Measurements from ENCODE around the gene NTN1.

Gene NTN1

DNA sequence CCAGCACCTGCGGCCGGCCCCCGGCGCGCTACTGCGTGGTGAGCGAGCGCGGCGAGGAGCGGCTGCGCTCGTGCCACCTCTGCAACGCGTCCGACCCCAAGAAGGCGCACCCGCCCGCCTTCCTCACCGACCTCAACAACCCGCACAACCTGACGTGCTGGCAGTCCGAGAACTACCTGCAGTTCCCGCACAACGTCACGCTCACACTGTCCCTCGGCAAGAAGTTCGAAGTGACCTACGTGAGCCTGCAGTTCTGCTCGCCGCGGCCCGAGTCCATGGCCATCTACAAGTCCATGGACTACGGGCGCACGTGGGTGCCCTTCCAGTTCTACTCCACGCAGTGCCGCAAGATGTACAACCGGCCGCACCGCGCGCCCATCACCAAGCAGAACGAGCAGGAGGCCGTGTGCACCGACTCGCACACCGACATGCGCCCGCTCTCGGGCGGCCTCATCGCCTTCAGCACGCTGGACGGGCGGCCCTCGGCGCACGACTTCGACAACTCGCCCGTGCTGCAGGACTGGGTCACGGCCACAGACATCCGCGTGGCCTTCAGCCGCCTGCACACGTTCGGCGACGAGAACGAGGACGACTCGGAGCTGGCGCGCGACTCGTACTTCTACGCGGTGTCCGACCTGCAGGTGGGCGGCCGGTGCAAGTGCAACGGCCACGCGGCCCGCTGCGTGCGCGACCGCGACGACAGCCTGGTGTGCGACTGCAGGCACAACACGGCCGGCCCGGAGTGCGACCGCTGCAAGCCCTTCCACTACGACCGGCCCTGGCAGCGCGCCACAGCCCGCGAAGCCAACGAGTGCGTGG lies 1.5 kb downstream of the NTN1 start:
- no peaks in the 10 kb centered on the region for H3K36me3 ChIP-seq (ENCODE audit: insufficient read depth)
- no peak overlapping the region for H3K27ac ChIP-seq
- H3K9ac ChIP-seq, result no peak overlapping the region
- TF ChIP-seq, protein P1, sequence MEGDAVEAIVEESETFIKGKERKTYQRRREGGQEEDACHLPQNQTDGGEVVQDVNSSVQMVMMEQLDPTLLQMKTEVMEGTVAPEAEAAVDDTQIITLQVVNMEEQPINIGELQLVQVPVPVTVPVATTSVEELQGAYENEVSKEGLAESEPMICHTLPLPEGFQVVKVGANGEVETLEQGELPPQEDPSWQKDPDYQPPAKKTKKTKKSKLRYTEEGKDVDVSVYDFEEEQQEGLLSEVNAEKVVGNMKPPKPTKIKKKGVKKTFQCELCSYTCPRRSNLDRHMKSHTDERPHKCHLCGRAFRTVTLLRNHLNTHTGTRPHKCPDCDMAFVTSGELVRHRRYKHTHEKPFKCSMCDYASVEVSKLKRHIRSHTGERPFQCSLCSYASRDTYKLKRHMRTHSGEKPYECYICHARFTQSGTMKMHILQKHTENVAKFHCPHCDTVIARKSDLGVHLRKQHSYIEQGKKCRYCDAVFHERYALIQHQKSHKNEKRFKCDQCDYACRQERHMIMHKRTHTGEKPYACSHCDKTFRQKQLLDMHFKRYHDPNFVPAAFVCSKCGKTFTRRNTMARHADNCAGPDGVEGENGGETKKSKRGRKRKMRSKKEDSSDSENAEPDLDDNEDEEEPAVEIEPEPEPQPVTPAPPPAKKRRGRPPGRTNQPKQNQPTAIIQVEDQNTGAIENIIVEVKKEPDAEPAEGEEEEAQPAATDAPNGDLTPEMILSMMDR (conservative IDR thresholded peaks at IDR 0.05; ENCODE audit: low read depth, low read length), result no peak
- H2AFZ ChIP-seq (ENCODE audit: low read depth), result no peak overlapping the region
- no peaks in the 10 kb centered on the region for H3K4me1 ChIP-seq (ENCODE audit: low read depth, poor library complexity, severe bottlenecking)
- no peaks in the 10 kb centered on the region for H3K27me3 ChIP-seq (ENCODE audit: insufficient read depth, low read depth)
- no peak overlapping the region for H3K4me2 ChIP-seq
- no peaks in the 10 kb centered on the region for H3K79me2 ChIP-seq (ENCODE audit: insufficient read depth, low read depth)
- H4K20me1 ChIP-seq (ENCODE audit: insufficient read depth), result no peaks in the 10 kb centered on the region
- H3K4me3 ChIP-seq (IDR thresholded peaks at IDR 0.05; ENCODE audit: insufficient read depth, low read depth, low read length), result no peak overlapping the region

DNA sequence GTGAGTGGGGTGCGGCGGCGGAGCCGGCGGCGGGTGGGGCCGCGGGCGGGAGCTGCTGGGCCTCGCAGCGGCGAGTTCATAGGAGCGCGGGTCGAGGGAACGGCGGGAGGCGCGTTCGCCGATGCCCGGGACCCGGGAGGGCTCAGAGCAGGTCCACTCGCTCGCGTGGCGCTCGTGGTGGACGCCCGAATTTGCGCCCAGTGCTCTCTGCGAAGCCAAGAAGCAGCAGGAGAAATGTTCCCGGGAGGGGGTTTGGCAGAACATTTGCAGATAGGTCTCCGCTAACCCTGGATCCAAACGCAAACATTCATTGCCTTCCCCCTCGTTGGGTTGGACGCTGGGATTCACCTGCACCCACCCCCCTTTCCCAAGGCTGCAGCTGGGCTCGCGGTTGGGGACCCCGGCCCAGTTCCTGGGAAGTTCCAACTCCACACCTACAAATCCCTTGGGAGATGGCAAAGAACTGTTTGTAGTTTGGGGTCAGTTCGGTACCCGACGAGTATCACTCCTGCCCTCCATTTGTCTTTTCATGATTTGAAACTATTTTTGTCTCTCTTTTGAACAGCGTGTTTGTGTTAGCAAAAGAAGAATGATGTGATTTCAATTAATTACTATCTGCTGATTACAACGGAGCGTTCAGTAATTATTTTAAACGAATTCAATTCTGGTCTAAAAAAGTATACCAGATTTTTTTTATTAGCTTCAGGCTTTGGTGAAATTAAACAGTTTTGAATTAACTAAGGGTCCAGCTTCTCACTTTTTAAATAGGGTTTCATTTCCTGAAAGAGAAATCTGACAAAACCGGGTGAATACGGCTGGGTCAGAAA lies 2.3 kb downstream of the NTN1 start:
- Histone ChIP-seq H3K4me2 (no peak overlapping the region), H3K79me2 (ENCODE audit: insufficient read depth, low read depth) (no peaks in the 10 kb centered on the region), H3K4me3 (IDR thresholded peaks at IDR 0.05; ENCODE audit: insufficient read depth, low read depth, low read length) (no peak overlapping the region), H4K20me1 (ENCODE audit: insufficient read depth) (no peaks in the 10 kb centered on the region), H3K9ac (no peak overlapping the region), H3K27ac (no peak overlapping the region), H3K4me1 (ENCODE audit: low read depth, poor library complexity, severe bottlenecking) (no peaks in the 10 kb centered on the region), H3K36me3 (ENCODE audit: insufficient read depth) (no peaks in the 10 kb centered on the region), H3K27me3 (ENCODE audit: insufficient read depth, low read depth) (no peaks in the 10 kb centered on the region), H2AFZ (ENCODE audit: low read depth) (no peak overlapping the region)
- TF ChIP-seq, protein P1 (conservative IDR thresholded peaks at IDR 0.05; ENCODE audit: low read depth, low read length), result no peak

DNA sequence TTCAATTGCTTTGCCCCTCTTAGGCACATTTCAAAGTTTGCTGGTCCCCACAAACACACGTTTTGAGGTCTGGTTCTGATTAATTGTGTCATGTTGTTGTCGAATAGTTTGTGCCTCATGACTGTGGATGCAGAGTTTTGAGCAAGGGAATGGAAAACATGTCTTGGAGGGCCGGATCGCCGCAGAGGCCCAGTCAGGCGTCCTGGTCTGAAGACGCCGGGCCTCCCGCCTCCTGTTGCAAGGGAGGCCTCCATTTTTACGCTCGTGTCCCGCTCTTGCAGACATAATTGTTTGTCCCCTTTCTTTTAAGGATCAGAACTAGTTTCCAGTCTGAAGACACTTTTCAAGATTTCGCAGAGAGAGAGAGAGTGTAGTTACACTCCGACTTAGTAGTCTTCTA lies 3.2 kb downstream of the NTN1 start:
- Histone ChIP-seq H4K20me1 (ENCODE audit: insufficient read depth) (no peaks in the 10 kb centered on the region), H3K4me3 (IDR thresholded peaks at IDR 0.05; ENCODE audit: insufficient read depth, low read depth, low read length) (no peak overlapping the region), H2AFZ (ENCODE audit: low read depth) (no peak overlapping the region), H3K9ac (no peak overlapping the region), H3K4me1 (ENCODE audit: low read depth, poor library complexity, severe bottlenecking) (no peaks in the 10 kb centered on the region), H3K27ac (no peak overlapping the region), H3K79me2 (ENCODE audit: insufficient read depth, low read depth) (no peaks in the 10 kb centered on the region), H3K4me2 (no peak overlapping the region), H3K36me3 (ENCODE audit: insufficient read depth) (no peaks in the 10 kb centered on the region), H3K27me3 (ENCODE audit: insufficient read depth, low read depth) (no peaks in the 10 kb centered on the region)
- TF ChIP-seq, protein P1 (conservative IDR thresholded peaks at IDR 0.05; ENCODE audit: low read depth, low read length), result no peak

DNA sequence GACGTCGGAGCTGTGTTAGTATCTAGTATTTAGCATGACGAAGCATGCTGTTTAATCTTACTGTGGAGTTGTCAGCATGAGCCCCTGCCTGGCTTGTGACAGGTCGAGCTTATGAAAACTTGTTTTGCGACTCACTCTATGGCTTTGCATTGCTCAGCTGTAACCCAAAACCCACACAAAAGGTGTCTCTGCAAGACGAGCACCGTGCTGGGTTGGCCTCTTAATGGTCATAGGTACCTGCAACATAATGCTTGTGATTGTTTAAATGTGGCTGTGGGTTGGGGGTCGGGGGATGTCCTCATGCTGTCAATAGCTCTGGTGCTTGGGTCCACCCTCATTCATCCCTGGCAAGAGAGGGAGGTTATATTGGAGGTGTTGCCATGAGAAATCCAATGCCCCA lies 5.4 kb downstream of the NTN1 start:
- H3K79me2 ChIP-seq (ENCODE audit: insufficient read depth, low read depth), result no peaks in the 10 kb centered on the region
- no peaks in the 10 kb centered on the region for H3K4me1 ChIP-seq (ENCODE audit: low read depth, poor library complexity, severe bottlenecking)
- no peak overlapping the region for H2AFZ ChIP-seq (ENCODE audit: low read depth)
- no peak overlapping the region for H3K4me3 ChIP-seq (IDR thresholded peaks at IDR 0.05; ENCODE audit: insufficient read depth, low read depth, low read length)
- H3K36me3 ChIP-seq (ENCODE audit: insufficient read depth), result no peaks in the 10 kb centered on the region
- H3K4me2 ChIP-seq, result no peak overlapping the region
- H3K9ac ChIP-seq, result no peak overlapping the region
- TF ChIP-seq, protein P1 (conservative IDR thresholded peaks at IDR 0.05; ENCODE audit: low read depth, low read length), result no peak
- H3K27ac ChIP-seq, result no peak overlapping the region
- H4K20me1 ChIP-seq (ENCODE audit: insufficient read depth), result no peaks in the 10 kb centered on the region
- no peaks in the 10 kb centered on the region for H3K27me3 ChIP-seq (ENCODE audit: insufficient read depth, low read depth)

Data from KMS-11 (cell line).